Upper lobe of right lung (tissue), 1 donor: ENCODE measurements around the gene SLC25A21. TPM values are rescaled to one million over a fixed set of nuclear protein-coding genes. Genes with fewer than 3 reads are reported as not detected.

ENCODE experiments used
- ATAC-seq: fragments of 200-7000 bp; cut with Tn5 transposase; one replicate; pipeline ENCODE4 v1.9.1; 2020; ENCODE audit warnings: mild to moderate bottlenecking, moderate library complexity
- DNase-seq: peaks from one replicate; pipeline ENCODE4 v3.0.0-alpha.2; 2020
- H3K27ac ChIP-seq: fragments of 200-600 bp; one replicate; pipeline ENCODE4 v1.8.0; 2022
- H3K27me3 ChIP-seq: fragments of 200-600 bp; one replicate; pipeline ENCODE4 v1.8.0; 2022; ENCODE audit warnings: mild to moderate bottlenecking
- H3K36me3 ChIP-seq: fragments of 200-600 bp; one replicate; pipeline ENCODE4 v1.8.0; 2022
- H3K4me1 ChIP-seq: fragments of 200-600 bp; one replicate; pipeline ENCODE4 v1.8.0; 2022
- H3K4me3 ChIP-seq: fragments of 200-600 bp; one replicate; pipeline ENCODE4 v1.8.0; 2022; ENCODE audit warnings: mild to moderate bottlenecking
- H3K9me3 ChIP-seq: fragments of 200-600 bp; one replicate; pipeline ENCODE4 v1.8.0; 2022
- intact Hi-C: fragments of 100-400 bp; cut with DNase I; formaldehyde crosslinking; loops from one replicate; pipeline ENCODE4 v1.11.0; 2022
- total RNA-seq: library from RNA; stranded (reverse); fragmentation: NEBNext Ultra II Directional; extraction: Animal tissue kit (Norgen Biotek cat#: 25700); gene quantifications from one replicate; pipeline ENCODE4 v1.2.1, GENCODE V29; 2021
- TF ChIP-seq, protein P1 (sequence below): fragments of 200-600 bp; IDR thresholded peaks from one replicate; pipeline ENCODE4 v1.8.0; 2022; ENCODE audit warnings: antibody characterized with exemption
- donor health status: DM: no; HTN: yes; CAD: no; lungs with severe emphysema.

Gene SLC25A21
- total RNA-seq, 1 donor from 2014 or later: 0.35 TPM

- ATAC-seq: no peak
- no peak for DNase-seq
- no peaks in the 10 kb centered on the region for H3K27me3 ChIP-seq
- intact Hi-C loops: no loop called here
- no peaks in the 10 kb centered on the region for H3K4me1 ChIP-seq
- H3K27ac ChIP-seq: no peak overlapping the region
- H3K4me3 ChIP-seq: no peak overlapping the region
- TF ChIP-seq, protein P1, sequence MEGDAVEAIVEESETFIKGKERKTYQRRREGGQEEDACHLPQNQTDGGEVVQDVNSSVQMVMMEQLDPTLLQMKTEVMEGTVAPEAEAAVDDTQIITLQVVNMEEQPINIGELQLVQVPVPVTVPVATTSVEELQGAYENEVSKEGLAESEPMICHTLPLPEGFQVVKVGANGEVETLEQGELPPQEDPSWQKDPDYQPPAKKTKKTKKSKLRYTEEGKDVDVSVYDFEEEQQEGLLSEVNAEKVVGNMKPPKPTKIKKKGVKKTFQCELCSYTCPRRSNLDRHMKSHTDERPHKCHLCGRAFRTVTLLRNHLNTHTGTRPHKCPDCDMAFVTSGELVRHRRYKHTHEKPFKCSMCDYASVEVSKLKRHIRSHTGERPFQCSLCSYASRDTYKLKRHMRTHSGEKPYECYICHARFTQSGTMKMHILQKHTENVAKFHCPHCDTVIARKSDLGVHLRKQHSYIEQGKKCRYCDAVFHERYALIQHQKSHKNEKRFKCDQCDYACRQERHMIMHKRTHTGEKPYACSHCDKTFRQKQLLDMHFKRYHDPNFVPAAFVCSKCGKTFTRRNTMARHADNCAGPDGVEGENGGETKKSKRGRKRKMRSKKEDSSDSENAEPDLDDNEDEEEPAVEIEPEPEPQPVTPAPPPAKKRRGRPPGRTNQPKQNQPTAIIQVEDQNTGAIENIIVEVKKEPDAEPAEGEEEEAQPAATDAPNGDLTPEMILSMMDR: no peak
- no peaks in the 10 kb centered on the region for H3K9me3 ChIP-seq
- H3K36me3 ChIP-seq: no peaks in the 10 kb centered on the region
Measured at GRCh38 chr14:36855396-36855795, 317.0 kb downstream of the SLC25A21 start.

DNA sequence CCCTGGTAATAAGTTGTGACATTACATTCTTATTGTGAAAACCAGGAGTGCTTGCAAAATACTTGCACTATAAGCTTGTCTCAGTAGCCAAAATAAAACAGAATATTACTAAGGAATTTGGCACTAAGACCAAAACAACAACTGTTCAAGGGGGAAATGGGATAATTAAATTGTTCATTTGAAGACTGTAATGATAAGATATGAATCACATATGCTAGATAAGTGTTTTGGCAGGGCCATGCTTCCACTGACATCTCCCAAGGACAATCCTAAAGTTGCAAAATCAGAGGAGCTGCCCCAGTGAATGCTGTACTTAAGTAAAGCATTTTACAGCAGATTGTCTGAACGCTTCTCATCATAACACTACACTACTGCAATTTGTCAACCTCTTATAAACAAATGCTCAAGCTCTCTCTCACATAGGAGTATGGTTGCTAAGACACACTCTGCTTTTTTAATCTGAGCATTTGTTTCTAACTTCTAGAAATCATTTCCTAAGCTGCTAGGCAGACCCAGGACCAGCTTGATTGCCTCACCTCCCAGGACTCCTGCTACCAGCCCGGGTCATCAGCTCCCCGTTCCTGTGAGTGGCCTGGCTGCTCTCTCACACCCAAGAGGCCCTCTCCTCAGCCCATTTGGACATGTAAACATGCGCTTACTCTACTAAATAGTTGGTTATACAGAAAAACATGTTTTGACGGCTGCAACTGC is 319.3 kb downstream of the SLC25A21 start:
- intact Hi-C loops: no loop called here
- no peaks in the 10 kb centered on the region for H3K27me3 ChIP-seq
- H3K9me3 ChIP-seq: no peaks in the 10 kb centered on the region
- TF ChIP-seq, protein P1: no peak
- H3K4me3 ChIP-seq: no peak overlapping the region
- peak; percentile 44 for ATAC-seq
- H3K4me1 ChIP-seq: no peaks in the 10 kb centered on the region
- no peak for DNase-seq
- no peak overlapping the region for H3K27ac ChIP-seq
- no peaks in the 10 kb centered on the region for H3K36me3 ChIP-seq

DNA sequence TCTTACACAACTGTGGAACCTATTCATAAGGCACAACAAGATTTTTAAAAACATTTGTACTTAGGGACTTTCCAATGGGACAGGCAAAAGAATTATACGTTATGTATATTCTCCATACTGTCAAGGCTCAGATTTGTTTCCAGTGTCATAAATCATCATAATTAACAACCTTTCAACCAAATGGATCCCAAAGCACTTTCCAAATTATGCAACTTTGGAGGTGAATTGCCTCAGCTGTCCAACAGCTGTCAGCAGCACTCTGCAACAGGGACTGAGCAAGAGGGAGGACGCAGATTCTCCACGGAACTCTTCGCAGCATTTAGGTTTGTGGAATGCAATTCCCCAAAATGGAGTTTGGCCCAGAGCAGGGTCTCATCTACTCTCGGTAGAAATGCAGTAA is 324.2 kb downstream of the SLC25A21 start:
- Histone ChIP-seq H3K4me3 (no peak overlapping the region), H3K4me1 (no peaks in the 10 kb centered on the region), H3K36me3 (no peaks in the 10 kb centered on the region), H3K27me3 (no peaks in the 10 kb centered on the region), H3K27ac (no peak overlapping the region), H3K9me3 (no peaks in the 10 kb centered on the region)
- DNase-seq (no peak), ATAC-seq (no peak)
- intact Hi-C loops: no loop called here
- TF ChIP-seq, protein P1: no peak

- no peaks in the 10 kb centered on the region for H3K36me3 ChIP-seq
- no peak overlapping the region for H3K27ac ChIP-seq
- ATAC-seq: no peak
- no peaks in the 10 kb centered on the region for H3K4me1 ChIP-seq
- no peak for DNase-seq
- H3K4me3 ChIP-seq: no peak overlapping the region
- intact Hi-C loops: no loop called here
- no peaks in the 10 kb centered on the region for H3K27me3 ChIP-seq
- no peaks in the 10 kb centered on the region for H3K9me3 ChIP-seq
- TF ChIP-seq, protein P1: no peak
Measured at GRCh38 chr14:36847366-36847765, 325.0 kb downstream of the SLC25A21 start.

DNA sequence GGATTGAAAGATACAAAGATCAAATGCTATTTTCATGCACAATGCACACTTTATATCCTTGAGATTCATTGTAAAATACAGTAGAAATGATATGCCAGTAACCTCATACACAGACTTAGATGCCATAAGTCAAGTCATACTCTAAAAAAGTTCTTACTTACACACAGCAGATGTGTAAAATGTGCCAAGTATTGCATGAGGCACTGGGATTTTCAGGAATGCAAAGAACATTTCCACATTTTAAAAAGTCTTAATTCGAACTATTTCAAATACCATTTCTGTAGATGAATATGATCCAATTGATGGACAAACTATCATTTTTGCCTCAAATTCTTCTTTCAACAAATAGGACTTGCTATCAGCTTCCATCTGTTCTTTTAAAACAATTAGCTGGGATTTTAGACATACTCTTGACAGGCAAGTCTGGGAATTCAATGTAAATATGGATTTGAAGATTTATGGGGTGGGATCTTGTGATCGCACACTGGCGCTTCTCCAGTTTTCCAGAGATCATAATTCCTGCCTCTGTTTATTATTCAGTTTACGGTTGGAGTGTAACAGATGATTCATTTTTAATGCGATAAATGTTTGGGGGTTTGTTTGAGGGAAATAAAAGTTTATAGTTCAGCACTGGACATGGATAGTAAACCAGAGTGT is 326.9 kb downstream of the SLC25A21 start:
- no peaks in the 10 kb centered on the region for H3K4me1 ChIP-seq
- H3K9me3 ChIP-seq: no peaks in the 10 kb centered on the region
- ATAC-seq (no peak), DNase-seq (no peak)
- intact Hi-C loops: no loop called here
- TF ChIP-seq, protein P1: no peak
- H3K36me3 ChIP-seq: no peaks in the 10 kb centered on the region
- no peak overlapping the region for H3K27ac ChIP-seq
- no peak overlapping the region for H3K4me3 ChIP-seq
- H3K27me3 ChIP-seq: no peaks in the 10 kb centered on the region
